HG03378 (cell line): Measurements from ENCODE around the gene VKORC1.
A peak's percentile ranks its signal among the peaks of the same experiment; 100 is the strongest.
"Not testable (repeated sequence)": the region's sequence is repeated elsewhere in the genome, so short reads cannot be mapped to it uniquely, and the experiment has no call there.

Experiments used
- ATAC-seq: cut with Tn5 transposase; IDR thresholded peaks from one replicate; pipeline ENCODE4 v1.9.1; 2021; ENCODE audit warnings: mild to moderate bottlenecking, moderate library complexity; ENCODE audit not compliant: unreplicated experiment

Gene VKORC1

DNA sequence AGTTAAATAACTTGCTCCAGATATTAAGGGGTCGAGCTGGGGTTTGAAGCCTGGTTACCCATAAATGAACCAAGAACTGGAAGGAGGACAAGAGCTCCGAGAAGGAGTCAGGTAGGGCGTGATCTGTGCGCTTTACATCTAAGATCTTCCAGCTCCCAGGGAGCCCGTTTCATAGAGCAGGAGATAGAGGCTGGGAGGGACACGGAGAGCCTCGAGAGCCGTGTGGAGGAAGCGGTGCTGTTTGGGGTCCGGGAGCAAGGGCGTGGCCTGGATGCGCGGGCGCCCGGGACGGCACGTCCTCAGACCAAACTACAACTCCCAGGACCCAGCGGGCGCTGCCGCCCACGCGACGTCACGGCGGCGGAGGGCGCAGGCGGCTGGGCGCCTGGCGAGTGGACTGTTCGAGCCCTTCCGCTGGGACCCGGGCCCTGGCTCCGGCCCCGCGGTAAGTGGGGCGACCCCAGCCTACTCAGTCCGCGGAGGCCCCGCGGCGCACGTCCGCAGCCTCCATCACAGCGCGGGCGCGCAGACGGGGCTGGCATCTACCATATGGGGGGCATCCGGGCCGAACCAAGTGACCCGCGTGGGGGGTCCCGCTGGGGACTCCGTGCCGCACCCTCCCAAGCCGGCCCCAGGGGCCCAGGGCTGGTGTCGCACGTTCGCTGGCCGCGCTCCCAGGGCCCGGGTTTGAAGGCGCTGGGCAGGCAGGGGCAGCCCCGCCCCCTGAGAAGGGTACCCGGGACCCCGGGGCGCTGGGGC is 13.6 kb upstream of the VKORC1 start, which contains the start of gene BCKDK:
BCKDK (plus strand) TSS at position 352 of the 759 bp plus-strand sequence. CDS start 838 bp downstream, outside the sequence.
- peak; percentile 60 for ATAC-seq

DNA sequence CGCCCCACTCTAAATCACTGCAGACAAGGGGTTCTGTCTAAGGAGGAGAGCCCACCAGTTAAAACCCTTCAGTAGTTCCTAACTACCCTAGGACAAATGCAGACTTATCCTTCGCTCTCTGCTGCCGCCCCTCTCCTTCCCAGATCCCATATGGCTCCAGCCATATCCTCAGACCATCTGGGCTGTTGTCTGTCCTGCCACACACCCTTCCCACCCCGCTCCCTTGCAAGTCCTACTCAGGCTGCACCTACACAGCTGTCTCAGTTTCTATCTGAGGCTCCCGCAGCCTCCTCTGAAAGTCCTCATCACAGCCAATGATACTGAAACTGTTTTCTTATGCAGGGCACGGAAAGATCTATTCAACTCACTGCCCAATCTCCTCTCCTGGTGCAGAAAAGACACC is 12.9 kb upstream of the VKORC1 start:
- ATAC-seq: peak; percentile 60

DNA sequence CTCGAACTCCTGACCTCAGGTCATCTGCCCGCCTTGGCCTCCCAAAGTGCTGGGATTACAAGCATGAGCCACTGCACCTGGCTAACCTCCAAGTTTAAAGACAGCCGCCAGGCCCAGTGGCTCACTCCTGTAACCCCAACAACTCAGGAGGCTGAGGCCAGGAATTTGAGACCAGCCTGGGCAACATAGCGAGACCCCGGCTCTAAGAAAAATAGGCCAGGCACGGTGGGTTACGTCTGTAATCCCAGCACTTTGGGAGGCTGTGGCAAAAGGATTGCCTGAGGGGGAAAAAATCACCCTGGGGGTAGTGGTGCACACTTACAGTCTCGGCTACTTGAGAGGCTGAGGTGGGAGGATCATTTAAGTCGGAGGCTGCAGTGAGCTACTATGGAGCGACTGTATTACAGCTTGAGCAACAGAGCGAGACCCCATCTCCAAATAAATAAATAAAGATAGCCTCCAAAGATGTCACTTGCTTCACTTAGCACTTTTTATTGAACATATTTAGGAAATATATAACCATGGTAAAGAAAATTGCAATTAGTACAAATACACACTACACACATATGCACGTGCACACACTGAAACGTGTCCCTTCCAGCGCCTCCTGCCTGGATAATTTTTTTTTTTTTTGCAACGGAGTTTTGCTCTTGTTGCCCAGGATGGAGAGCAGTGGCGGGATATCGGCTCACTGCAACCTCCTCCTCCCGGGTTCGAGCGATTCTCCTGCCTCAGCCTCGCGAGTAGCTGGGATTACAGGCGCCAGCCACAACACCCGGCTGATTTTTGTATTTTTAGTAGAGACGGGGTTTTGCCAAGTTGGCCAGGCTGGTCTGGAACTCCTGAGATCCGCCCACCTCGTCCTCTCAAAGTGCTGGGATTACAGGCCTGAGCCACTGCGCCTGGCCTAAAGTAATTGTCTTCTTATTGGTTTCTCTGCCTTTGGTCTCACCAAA is 12.2 kb upstream of the VKORC1 start:
- ATAC-seq: no peak

DNA sequence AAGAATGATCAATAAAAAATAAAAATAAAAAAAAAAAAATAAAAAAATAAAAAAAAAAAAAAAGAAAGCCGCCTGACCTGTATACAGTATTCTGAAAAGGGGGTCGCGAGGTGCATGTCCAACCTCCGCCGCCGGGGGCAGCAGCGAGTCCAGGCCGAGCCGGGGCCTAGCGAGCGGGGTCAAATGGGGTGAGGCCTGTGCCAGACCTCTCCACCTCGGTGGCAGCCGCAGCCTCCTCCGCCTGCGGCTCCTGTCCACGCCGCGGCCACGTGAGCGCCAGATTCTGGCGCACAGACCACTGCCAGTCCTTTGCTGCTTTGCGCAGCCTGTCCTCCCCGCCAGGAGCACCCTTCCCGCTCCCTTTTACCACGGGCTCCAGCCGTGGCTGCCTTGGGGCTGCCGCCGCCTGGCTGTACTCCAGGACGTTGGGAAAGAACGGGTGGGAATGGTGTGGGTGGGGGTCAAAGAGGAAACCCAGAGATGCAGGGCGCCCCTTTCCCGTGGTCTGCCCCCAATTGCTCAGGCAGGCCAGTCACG is 11.1 kb upstream of the VKORC1 start:
- ATAC-seq: peak; percentile 46

DNA sequence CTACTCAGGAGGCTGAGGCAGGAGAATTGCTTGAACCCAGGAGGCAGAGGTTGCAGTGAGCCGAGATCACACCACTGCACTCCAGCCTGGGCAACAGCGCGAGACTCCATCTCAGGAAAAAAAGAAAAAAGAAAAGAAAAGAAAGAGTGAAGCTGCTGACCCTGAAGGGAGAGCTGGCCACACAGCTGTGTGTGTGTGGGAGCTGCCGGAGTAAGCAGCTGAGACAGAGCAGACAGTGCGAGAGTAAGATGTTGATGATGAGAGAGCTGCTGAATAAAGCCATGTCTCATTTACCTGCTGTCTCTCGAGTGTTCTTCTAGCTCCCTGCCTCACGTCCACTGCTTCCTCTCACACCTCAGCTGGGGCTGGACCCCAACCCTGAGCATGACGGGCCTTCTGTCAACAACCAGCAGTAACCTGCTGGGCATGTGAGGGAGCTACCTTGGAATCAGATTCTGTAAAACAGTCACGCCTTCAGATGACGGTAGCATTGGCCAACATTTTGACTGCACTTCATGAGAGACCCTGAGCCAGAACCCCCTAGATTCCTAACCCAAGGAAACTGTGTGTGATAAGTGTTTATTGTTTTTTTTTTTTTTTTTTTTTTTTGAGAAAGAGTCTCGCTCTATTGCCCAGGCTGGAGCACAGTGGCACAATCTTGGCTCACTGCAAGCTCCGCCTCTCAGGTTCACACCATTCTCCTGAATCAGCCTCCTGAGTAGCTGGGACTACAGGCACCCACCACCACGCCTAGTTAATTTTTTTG is 6.5 kb upstream of the VKORC1 start:
- ATAC-seq: not testable (repeated sequence)

- ATAC-seq: no peak
Observed at GRCh38 chr16:31099860-31100638, 5.5 kb upstream of the VKORC1 start.

DNA sequence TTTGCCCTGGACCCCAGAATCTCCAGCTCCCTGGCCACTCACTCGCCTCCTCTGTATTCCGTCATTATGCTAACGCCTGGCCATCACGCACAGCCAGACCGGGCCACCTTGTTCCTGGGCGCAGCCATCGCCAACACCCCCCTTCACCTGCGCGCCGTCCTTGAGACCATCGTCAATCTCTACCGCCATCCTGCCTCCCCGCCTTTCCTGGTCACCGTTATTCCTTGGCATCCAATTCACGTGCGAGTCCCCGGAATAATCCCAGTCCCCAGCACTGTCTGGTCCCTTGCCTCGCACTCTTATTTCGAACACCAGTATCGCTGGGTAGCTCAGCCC is 541 bp downstream of the VKORC1 start:
- peak; percentile 5 for ATAC-seq

DNA sequence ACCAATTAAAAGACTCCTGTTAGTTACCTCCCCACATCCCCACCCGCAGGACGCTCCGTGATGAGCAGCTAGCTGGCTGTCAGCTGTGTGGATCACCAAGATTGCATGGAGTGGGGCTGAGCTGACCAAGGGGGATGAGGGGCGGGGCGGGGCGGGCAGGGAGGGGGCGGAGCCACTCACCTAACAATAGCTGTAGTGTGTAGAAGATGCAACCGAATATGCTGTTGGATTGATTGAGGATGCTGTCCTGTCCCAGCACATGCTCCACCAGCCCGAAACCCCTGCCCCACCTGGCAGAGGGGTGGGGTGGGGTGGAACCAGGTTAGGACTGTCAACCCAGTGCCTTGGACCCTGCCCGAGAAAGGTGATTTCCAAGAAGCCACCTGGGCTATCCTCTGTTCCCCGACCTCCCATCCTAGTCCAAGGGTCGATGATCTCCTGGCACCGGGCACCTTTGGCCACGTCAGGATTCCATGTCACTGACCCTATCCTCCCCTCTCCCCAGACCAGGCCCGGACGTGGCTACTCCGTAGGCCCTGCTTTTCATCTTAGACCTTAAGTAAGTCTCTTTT is 1.4 kb downstream of the VKORC1 start:
- ATAC-seq: no peak

DNA sequence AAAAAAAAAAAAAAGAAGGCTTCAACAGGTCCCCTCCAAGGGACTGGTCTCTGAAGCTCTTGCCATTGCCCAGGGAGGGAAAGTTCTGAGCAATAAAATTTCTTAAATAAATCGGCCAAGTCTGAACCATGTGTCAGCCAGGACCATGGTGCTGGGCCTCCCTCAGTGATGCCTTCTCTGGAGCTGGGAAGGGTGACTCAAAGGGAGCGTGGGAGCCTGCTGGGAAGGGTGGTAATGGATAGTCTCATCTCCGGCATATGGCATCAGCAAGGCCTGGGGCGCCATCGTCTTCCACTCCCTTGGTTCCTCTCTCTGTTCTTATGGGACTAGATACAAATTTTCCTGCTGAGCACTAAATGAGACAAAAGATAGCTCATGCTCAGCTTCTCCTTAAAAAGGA is 2.3 kb downstream of the VKORC1 start:
- ATAC-seq: no peak

- no peak for ATAC-seq
Observed at GRCh38 chr16:31090540-31090939, 4.1 kb downstream of the VKORC1 start.

GRCh38 chr16:31089199-31089598 is 5.4 kb downstream of the VKORC1 start:
- ATAC-seq: no peak

- ATAC-seq: no peak
Observed at GRCh38 chr16:31088459-31089183, 6.0 kb downstream of the VKORC1 start, which contains the start of gene PRSS53. TSS of gene PRSS53 (minus strand) at chr16:31088943. CDS start at chr16:31088809, 134 bp downstream.

- ATAC-seq: no peak
Observed at GRCh38 chr16:31087971-31088370, 6.6 kb downstream of the VKORC1 start.

DNA sequence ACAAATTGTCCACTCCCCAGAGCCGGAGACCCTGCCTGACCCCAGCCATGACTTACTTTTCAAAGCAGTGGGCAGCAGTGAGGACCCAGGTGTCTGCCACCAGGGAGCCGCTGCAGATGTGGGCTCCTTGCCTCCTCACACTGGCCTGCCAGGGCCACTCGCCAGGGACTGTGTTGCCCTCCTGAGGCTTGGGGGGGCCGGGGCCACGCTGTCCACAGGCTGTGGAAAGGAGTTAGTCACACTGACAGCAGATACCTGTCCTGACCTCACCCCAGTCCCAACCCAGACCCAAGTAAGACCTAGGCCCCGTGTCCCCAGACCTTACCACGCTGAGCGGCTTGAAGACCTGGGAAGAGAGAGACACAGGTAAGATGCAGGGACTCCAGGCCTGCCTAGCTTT is 7.1 kb downstream of the VKORC1 start:
- ATAC-seq: no peak

- no peak for ATAC-seq
Observed at GRCh38 chr16:31086629-31086906, 8.0 kb downstream of the VKORC1 start.

DNA sequence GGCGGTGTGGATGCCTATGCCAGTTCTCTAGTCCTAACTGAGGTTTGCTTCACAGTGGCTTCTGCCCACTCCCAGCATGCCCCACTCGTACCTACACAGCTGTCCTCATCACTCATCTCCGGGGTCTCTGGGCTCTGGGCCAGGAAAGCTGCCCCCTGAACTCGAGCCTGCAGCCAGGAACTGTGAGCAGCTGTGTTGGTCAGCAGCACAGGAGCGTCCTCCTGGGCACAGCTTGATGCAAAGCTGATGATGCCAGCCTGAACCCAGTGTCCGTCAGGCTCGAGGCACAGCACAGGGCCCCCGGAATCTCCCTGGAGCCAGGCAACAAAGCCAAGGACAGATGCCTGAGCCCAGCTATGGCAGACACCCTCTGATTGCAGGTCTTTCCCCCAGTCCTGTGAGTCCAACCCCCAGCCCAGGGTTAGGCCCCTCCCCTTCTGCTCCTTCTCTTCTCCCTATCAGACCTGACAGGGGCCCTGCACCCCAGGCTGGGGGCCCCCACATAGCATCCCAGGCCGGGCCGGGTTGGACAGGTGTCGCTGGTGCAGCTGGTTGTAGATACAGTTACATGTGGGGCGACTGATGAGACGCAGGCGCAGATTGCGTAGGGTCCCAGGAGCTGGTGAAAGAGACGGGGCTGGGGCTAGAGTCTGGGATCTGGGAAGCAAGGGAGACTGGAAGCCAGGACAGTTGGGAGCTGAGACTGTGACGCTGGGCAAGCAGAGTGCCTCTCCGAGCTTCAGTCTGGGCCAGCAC is 8.5 kb downstream of the VKORC1 start:
- ATAC-seq: no peak

GRCh38 chr16:31085411-31085810 is 9.2 kb downstream of the VKORC1 start:
- ATAC-seq: no peak

GRCh38 chr16:31084584-31085302 is 9.9 kb downstream of the VKORC1 start:
- no peak for ATAC-seq
